Fibroblast of skin of right biceps (primary cell): ENCODE results near the gene CFD.
"Not testable (repeated sequence)": the region's sequence is repeated elsewhere in the genome, so short reads cannot be mapped to it uniquely, and the experiment has no call there.

Experiments
- DNase-seq: peaks from one replicate; pipeline ENCODE4 v3.0.0-alpha.2; 2013

CFD gene

DNA sequence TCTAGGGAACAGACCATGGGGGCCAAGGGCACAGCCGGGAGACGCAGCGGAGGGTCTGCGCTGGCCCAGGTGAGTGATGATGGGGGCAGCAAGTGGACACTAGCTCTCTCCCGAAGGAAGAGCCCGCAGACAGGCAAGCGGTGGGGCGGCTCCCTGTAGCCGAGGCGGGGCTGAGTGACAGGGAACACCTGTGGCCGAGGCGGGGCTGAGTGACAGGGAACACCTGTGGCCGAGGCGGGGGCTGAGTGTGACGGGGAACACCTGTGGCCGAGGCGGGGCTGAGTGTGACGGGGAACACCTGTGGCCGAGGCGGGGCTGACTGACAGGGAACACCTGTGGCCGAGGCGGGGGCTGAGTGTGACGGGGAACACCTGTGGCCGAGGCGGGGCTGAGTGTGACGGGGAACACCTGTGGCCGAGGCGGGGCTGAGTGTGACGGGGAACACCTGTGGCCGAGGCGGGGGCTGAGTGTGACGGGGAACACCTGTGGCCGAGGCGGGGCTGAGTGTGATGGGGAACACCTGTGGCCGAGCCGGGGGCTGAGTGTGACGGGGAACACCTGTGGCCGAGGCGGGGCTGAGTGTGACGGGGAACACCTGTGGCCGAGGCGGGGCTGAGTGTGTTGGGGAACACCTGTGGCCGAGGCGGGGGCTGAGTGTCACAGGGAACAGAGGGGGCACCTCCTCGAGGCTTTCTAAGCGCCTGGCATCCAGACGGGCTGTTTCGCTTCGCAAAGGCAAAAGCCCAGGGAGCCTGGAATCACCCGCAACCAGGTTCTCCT, 32.1 kb downstream of the CFD start:
- not testable (repeated sequence) for DNase-seq

DNA sequence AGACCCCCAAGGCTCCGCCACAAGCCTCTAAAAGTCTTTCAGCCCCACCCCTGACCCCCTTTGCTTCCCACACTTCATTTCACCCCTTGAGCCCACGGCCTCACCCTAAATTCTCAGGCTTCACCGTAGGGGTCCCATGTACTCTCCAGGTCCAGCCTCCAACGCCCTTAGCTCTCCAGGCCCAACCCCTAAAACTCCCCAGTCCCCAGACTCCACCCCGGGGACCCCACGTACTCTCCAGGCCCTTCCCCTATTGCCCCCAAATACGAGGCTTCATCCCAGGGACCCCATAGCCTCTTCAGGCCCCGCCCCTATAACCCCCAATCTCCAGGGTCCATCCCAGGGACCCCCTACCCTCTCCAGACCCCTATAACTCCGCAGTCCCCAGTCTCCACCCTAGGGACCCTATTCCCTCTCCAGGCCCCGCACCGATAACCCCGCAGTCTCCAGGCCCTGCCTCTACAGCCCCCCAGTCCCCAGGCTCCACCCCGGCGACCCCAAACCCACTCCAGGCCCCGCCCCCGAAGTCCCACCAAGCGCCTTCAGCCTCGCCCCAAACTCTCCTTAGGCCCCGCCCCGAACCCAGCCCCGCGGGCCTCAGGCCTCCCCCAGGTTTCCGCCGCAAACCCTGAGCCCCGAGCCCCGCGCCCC, 32.9 kb downstream of the CFD start:
- DNase-seq = no peak

DNA sequence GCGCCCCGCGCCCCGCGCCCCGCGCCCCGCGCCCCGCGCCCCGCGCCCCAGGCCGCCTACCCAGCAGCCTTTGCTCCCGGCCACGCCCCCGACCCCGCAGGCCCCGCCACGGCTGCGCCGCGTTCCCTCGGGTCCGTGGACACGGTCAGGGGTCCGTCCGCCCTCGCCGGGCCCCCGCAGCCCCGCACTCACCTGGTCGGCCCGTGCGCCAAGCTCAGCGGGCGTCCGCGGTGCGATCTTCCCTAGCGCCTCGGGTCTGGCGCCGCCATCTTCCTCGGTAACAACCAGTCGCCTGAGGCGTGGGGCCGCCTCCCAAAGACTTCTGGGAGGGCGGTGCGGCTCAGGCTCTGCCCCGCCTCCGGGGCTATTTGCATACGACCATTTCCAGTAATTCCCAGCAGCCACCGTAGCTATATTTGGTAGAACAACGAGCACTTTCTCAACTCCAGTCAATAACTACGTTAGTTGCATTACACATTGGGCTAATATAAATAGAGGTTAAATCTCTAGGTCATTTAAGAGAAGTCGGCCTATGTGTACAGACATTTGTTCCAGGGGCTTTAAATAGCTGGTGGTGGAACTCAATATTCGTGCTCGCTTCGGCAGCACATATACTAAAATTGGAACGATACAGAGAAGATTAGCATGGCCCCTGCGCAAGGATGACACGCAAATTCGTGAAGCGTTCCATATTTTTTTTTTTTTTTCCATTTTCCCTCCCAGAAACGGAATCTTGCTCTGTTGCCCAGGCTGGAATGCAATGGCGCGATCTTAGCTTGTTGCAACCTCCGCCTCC, 33.6 kb downstream of the CFD start, which contains the start of the genes MED16 and RNU6-9:
TSS of gene MED16 (minus strand) at position 294 of the 796 bp plus-strand sequence. CDS start 2,056 bp downstream, outside the sequence.
TSS of gene RNU6-9 (plus strand) at position 591 of the 796 bp plus-strand sequence.
- peak; percentile 92 for DNase-seq

DNA sequence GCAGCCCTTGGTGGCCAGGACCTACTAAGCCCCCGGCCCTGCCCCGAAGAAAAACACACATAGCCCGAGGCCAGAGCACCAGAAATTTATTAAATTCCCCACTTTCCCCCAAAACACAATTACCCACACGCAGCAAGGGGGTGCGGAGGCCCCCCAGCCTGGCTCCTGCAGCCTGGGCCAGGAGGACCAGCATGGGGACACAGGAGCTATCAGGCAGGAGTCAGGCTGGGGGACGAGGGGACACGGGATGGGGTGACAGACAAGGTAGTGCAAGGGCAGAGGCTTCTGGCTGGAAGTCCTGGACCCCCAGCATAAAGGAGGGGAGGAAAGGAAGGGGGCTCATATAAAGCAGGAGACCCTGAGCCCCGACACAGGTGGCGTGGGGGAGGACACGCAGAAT, 37.0 kb downstream of the CFD start:
- DNase-seq = no peak

DNA sequence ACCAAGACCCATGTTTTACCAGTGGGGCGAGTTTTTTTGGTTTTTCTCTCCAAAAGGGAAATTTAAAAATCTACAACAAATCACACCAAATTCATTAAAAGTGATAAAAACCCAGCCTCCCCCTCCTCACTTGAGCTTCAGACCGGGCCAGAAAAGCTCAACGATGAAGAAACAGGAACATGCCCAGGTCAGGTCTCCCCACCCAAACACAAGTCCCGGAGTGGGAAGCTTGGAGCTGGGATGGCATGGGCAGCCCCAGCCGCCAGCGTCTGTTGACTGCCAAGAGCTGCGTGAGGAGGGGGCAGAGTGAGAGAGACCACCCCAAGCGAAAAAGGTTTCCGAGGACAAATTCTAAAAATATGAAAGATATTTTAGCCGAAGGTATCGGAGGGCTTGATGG, 37.5 kb downstream of the CFD start:
- DNase-seq = no peak

DNA sequence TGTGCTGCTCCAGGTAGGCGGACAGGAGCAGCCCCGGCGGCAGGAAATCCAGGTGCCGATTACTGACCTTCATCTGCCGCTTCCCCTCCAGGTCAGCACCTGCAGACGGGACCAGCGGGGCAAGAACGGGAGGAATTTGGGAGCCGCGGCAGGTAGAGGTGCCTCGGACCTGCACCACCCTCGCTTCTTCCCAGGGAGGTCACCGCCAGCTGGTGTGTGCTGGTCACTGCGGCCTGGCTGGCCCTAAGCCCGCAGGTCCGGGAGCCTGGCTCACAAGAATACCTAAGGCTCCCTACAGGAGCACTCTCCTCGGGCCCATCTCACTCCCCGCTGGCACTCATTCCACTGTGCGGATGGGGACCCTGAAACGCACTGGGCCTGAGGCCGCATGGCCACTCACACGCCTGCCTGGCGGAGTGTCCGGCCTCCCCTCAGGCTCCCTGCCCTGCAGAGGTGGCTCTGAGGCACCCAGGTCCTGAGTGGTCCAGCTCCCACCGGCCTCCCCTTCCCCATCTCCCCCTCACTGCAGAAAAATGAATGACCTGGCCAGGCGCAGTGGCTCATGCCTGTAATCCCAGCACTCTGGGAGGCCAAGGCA, 38.1 kb downstream of the CFD start:
- no peak for DNase-seq

DNA sequence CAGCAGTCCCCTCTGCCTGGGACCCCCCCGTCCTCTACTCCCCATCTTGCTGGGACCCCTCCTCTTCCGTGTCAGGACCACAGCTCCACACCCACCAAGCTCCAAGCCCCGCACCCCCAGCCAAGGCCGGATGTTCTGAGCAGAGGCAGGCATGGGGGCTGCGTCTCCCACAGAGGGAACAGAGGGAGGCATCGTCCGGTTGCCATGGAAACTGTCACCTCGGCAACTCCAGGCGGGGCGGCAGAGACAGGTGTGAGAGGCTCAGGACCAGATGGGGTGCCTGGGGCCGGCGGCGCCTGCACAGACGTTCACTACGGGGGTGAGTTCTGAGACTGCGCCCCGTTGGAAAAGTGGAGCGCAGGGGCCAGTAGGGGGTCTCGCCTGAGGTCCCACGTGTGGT, 39.2 kb downstream of the CFD start:
- no peak for DNase-seq

DNA sequence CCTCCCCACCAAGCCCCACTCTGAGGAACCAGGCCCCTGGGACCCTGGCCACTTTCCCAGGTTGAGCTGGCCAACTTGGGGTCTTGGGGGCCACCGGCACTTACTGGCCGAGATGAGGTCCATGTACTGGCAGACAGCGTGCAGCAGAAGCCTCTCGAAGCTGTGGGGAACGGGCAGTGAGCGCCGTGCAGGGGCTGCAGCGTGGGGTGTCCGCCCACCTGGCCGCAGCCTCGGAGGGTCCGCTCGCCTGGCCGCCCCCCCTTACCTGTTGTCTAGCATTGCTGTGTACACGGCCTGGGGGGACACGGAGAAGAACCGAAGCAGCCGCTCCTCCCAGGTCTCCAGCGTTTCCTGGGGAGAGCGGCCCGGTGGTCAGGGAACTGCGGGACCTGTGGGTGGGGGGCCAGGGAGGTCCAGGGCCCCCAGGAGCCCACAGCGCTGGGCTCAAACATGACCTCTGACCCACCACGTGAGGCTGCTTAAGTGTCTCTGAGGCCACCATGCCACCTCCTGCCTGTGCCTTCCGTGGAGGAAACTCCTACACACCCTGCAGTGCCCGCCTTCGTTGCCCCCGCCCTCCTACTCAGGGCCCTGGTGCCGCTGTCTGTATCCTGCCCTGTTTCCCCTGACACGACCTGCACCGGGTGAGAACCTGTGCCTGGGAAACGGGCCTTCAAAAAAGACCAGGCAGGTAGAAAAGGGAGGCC, 40.0 kb downstream of the CFD start:
- no peak for DNase-seq

DNA sequence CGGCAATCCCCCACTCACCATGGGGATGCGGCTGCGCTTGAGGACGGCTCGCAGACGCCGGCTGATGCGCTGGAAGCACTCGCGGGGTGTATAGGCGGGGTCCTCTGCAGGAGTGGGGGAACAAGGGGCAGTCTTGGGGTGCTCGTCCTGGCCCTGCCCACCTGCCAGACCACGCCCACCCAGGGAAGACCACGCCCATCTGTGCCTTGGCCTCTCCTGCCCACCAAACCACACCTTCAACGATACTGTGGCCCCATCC, 40.5 kb downstream of the CFD start:
- DNase-seq = no peak

DNA sequence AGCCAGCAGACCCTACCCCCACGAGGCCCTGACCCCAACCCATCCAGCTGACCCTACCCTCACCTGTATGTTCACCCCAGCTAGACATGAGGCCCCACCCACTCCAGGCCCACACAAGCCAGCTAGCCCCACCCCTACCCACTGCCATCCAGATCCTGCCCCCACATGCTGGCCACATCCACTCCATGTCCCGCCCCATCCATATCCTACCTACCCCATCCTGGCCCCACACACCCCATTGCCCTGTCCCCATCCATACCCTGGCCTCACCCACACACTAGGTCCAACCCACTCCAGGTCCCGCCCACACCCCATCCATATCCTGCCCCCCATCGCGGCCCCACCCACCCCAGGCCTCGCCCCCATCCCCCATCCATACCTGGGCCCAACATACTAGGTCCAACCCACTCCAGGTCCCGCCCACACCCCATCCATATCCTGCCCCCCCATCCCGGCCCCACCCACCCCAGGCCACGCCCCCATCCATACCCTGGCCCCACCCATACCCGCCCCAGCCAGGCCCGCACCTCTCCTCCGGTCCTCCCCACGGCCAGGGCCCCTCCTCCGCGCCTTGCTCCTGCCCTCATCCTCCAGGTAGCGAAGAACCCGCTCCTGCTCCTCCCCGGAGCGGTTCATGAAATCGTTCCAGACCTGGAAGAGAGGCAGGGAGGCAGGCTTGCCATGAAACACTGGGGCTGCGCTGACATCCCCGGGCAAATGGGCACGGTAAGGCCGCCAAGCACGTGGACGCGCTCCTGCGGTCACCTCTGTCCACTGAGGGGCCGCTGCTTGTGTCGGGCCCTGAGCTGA, 41.0 kb downstream of the CFD start:
- DNase-seq = no peak

DNA sequence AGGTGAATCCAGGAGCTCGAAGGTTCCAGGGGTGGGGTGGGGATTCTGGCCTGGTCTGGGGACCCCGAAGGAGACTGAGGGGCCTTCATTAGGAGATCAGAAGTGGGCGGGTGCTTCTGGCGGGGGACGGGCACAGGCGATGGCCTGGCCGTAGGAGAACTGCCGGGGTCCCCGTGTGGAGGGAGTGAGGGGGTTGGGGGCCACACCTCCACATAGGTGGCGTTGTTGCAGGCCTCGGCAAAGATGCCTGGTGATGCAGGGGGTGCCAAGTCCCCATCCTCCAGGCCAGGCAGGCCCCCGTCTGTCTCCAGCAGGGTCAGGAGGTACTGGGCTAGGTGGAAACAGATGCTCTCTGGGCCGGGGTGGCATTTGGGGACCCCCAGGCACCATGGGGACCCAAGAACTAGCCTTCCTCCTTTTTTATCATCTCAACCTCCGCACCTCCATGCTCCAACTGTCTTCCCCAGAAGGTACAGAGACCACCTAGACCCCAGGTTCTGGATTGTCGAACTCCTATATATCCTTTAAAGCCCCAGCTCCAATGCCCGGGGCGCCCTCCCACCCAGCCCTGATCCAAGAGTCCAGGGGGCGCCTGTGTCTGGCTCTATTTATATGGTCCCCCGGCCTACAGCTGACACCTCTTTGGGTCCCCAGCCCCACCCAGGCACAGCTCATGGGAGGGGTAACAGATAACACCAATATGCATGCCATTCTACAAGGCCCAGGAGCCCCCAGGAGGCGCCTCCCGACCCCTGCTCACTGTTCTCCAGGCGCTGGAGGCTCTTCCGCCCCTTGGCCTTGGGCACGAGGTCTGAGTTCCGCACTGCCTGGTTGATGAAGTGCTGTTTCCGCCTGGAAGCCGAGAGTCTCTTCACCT, 42.0 kb downstream of the CFD start:
- DNase-seq = no peak

DNA sequence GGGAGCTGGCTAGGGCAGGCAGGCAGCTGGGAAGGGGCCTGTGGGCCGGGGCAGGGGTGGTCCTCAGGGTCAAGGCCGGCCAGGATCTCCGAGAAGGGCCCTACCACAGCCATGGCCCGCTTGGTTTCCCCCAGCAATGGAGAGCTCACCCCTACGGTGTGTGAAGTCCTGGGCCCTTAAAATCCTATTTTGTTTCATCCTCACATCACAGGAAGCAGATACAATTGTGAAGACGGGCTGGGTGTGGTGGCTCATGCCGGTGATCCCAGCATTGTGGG, 42.6 kb downstream of the CFD start:
- DNase-seq = no peak

DNA sequence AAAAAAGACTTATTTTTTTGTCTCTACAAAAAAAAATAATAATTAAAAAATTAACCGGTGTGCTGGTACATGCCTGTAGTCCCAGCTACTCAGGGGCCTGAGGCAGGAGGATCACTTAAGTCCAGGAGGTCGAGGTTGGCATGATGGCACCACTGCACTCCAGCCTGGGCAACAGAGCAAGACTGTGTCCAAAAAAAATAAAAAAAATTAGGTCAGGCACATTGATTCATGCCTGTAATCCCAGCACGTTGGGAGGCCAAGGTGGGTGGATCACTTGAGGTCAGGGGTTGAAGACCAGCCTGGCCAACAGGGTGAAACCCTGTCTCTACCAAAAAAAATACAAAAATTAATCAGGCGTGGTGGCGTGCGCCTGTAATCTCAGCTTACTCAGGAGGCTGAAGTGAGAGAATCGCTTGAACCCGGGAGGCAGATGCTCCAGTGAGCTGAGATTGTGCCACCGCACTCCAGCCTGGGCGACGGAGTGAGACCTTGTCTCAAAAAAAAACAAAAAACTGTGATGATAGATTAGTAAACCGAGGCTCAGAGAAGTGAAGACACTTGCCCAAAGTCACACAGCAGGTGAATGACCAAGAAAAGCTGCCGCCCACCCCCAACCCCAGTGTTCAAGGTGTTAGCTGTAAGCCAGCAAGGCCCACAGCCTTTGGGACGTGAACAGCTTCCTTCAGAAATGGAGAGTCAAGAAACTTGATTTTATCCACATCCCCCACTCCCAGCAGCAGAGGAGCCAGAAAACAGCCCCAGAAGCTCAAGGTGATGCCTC, 43.2 kb downstream of the CFD start:
- no peak for DNase-seq

DNA sequence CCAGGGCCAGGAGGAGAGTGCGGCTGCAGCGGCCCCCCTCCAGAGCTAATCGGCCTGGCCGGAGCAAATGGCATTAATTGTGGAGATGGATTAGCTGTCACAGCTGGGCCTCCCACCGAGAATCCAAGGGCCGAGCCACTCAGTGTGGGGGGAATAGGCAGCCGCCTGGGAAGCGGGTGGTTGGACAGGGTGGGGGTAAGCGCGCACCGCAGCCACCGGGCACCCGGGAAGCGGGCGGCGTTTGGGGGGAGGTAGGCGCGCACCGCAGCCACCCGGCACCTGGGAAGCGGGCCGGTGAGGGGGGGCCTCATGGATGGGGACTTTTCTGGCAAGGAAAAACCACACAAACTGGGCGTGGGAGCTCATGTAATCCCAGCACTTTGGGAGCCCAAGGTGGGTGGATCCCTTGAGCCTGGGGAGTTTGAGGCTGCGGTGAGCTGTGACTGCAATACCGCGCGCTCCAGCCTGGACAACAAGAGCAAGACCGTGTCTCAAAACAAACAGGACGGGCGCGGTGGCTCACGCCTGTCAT, 43.9 kb downstream of the CFD start:
- no peak for DNase-seq

DNA sequence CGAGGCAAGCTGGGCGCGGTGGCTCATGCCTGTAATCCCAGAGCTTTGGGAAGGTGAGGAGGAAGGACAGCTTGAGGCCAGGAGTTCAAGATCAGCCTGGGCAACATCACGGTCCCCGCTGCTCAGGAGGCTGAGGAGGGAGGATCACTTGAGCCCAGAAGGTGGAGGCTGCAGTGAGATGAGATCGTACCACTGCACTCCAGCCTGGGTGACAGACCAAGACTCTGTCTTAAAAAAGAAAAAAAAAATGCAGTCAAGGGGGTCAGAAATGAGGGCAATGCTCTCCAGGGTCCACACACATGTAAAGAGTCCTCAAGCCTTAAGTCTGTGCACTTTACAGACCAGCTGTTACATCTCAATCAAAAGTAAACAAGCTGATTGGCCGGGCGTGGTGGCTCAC, 45.1 kb downstream of the CFD start:
- DNase-seq = no peak

DNA sequence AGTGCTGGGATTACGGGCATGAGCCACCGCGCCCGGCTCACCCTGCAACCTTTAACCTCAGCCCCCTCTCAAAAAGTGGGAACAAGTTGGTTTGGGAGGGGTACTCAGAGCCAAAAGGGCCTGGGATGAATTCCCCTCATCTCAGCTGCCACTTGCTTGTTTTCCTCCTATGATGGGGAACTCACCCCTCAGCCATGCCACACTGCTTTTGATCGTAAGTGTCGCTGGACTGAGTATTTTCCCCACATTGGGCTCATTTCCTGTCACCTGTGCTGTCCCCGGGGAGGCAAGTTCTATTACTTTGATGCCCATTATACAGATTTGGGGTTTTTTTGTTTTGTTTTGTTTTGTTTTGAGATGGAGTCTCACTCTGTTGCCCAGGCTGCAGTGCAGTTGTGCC, 47.0 kb downstream of the CFD start:
- no peak for DNase-seq

DNA sequence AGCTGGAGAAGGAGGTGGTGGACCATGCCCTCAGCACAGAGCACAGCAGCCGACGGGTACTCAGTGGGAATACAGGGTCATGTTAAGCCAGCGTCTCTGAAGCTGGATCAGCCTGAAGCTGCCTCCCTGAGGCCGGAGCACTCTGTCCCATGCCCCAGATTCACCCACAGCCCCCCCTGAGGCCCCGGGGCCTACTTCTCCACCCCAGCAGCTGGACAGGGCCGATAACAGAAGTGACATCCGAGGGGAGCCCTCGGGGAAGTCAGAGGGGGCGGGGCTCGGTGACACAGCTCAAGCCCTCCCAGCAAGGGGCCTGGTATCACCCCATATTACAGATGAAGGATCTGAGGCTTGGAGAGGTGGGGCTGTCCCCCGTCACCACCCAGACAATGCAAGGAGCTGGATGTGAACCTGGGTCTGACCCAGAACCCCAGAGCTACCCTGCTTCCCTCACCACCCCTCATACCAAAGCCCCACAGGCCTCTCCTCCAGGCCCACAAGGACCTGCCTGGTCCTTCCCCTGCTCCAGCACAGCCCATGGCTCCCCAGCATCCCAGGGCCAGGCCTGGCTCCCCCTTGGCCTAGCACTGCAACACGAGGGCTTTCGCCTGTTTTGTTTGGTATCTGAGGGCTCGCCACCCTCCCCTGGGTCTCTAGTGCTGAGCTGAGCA, 47.9 kb downstream of the CFD start:
- DNase-seq = no peak

DNA sequence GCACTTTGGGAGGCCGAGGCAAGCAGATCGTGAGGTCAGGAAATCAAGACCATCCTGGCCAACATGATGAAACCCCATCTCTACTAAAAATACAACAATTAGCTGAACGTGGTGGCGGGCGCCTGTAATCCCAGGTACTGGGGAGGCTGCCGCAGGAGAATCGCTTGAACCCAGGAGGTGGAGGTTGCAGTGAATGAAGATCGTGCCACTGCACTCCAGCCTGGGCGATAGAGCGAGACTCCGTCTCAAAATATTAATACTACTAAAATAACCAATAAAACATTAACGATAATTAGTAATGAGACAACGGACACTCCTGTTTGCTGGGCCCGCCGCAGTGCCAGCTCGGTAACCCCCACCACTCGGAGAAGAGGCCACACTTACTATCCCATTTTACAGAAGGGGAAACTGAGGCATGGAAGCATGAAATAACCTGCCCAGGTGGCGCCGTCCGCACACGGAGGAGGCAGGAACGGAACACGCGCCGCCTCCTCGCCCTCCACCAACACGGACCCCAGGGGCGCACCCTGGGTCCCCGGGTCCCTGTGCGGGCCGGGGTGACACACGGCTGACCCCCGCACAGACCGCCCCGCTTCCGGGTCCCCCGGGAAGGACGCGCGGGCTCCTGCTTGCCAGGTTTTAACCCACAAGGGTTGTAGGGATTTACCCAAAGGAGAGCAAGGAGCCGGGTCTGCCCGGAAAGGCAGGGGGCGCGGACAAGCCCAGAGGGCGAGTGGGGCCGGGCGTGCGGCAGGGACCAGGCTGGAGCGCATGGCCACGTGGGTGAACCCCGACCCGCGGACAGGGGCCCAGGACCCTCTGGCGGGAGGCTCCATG, 52.0 kb downstream of the CFD start:
- no peak for DNase-seq
